ENCODE data around the gene CNKSR2. TPM values are rescaled to one million over a fixed set of nuclear protein-coding genes. Genes with fewer than 3 reads are reported as not detected.

The CNKSR2 gene
- total and polyA plus RNA-seq, 5 donors from 2014 or later = 6.6 to 14.7 (median 7.7) TPM

DNA sequence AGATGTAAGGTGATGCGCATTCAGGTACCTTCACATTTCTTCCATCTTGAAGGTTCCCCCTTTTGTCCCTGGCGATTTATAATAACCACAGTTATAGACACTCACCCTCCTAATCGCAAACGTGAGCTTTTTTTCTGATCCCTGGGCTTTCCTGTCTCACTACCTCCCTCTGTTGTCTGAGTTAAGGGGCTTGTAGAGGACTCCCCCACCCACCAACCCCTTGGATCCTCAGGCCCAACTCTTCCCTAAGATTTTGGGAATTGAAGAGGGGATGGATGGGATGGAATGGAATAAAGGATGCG is 1.4 kb downstream of the CNKSR2 start:
- no peaks in the 10 kb centered on the region for H3K36me3 Mint-ChIP-seq
- Histone ChIP-seq H3K4me3 (ENCODE audit: low read depth, low read length) (peak overlapping the region; percentile 75), H3K9me3 (ENCODE audit: control insufficient read depth in 2 of 2, low read length in 2 of 2) (no peaks in the 10 kb centered on the region), H3K27ac (ENCODE audit: insufficient read depth, low read length, poor library complexity, severe bottlenecking) (no peak overlapping the region), H3K4me1 (ENCODE audit: control insufficient read depth, insufficient read depth, low read length, poor library complexity, severe bottlenecking) (peaks cover 23% of the 10 kb centered on the region), H3K36me3 (ENCODE audit: control insufficient read depth, insufficient read depth, low read length) (no peaks in the 10 kb centered on the region), H3K27me3 (ENCODE audit: control insufficient read depth, insufficient read depth, low read length) (no peaks in the 10 kb centered on the region)
- H3K9me3 Mint-ChIP-seq = no peaks in the 10 kb centered on the region
- H3K4me3 Mint-ChIP-seq = peak overlapping the region; percentile 89 to 96 (median 94)
- DNase-seq = peak in 2 of 3 donors; percentile 9 to 19
- ATAC-seq (ENCODE audit: low read depth in 2 of 2) = no peak
- peak overlapping the region; percentile 48 to 91 (median 85) for H3K27ac Mint-ChIP-seq
- H3K27me3 Mint-ChIP-seq = no peaks in the 10 kb centered on the region
- H3K4me1 Mint-ChIP-seq = peaks cover 20 to 44% (median 32%) of the 10 kb centered on the region in 4 donors

DNA sequence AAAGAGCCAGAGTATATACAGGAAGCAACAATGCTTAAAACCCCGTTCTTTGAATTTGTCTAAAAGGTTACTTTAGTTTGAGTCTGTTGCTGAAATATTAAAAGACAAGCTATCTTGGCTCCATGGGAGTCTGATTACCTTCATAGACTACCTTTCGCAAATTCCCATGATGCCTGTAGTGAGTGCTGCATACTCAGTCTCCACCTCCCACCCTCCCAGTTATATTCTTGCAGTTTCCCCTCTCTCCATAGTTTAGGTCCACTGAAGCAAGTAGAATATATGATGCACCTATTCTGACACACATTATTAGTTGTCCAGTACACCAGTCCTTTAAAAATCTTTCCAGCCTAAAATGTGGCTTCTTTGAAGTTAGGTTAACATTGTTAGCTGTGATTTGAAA is 2.4 kb downstream of the CNKSR2 start:
- H3K9me3 Mint-ChIP-seq = no peaks in the 10 kb centered on the region
- H3K4me3 Mint-ChIP-seq = peak overlapping the region; percentile 89 to 96 (median 94)
- Histone ChIP-seq H3K4me3 (ENCODE audit: low read depth, low read length) (peak overlapping the region; percentile 75), H3K9me3 (ENCODE audit: control insufficient read depth in 2 of 2, low read length in 2 of 2) (no peaks in the 10 kb centered on the region), H3K36me3 (ENCODE audit: control insufficient read depth, insufficient read depth, low read length) (no peaks in the 10 kb centered on the region), H3K4me1 (ENCODE audit: control insufficient read depth, insufficient read depth, low read length, poor library complexity, severe bottlenecking) (peaks cover 23% of the 10 kb centered on the region), H3K27me3 (ENCODE audit: control insufficient read depth, insufficient read depth, low read length) (no peaks in the 10 kb centered on the region), H3K27ac (ENCODE audit: insufficient read depth, low read length, poor library complexity, severe bottlenecking) (no peak overlapping the region)
- H3K36me3 Mint-ChIP-seq = peaks cover 3% of the 10 kb centered on the region
- H3K4me1 Mint-ChIP-seq = peaks cover 20 to 49% (median 32%) of the 10 kb centered on the region in 4 donors
- no peak overlapping the region for H3K27ac Mint-ChIP-seq
- DNase-seq = no peak
- no peaks in the 10 kb centered on the region for H3K27me3 Mint-ChIP-seq
- ATAC-seq (ENCODE audit: low read depth in 2 of 2) = no peak

DNA sequence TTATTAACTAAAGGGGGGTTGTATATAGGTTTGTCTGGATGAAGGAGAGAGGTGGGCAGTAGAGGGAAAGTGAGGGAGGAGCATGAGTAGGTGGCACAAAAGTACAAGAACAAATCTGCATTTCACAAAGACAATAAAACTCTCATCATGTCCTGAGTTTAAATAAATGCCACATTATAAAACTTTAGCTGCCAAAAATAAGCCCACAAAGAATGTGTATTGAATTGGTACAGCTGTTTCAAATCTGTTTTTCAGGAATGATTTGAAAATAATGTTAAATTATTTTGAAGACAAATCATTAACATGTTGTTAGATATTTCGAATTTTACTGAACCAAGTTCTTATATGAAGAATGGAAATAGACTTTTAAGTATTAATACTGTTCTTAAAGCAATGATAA is 5.8 kb downstream of the CNKSR2 start:
- Mint-ChIP-seq H3K4me3 (peak overlapping the region in 1 of 4 donors; percentile 6), H3K4me1 (peaks cover 29 to 60% (median 35%) of the 10 kb centered on the region in 4 donors), H3K27ac (peak overlapping the region in 1 of 3 donors; percentile 90), H3K36me3 (peaks cover 4% of the 10 kb centered on the region), H3K27me3 (no peaks in the 10 kb centered on the region), H3K9me3 (no peaks in the 10 kb centered on the region)
- H3K27ac ChIP-seq (ENCODE audit: insufficient read depth, low read length, poor library complexity, severe bottlenecking) = no peak overlapping the region
- no peak overlapping the region for H3K4me3 ChIP-seq (ENCODE audit: low read depth, low read length)
- no peaks in the 10 kb centered on the region for H3K27me3 ChIP-seq (ENCODE audit: control insufficient read depth, insufficient read depth, low read length)
- ATAC-seq (ENCODE audit: low read depth in 2 of 2) = no peak
- H3K9me3 ChIP-seq (ENCODE audit: control insufficient read depth in 2 of 2, low read length in 2 of 2) = no peaks in the 10 kb centered on the region
- DNase-seq = no peak
- H3K4me1 ChIP-seq (ENCODE audit: control insufficient read depth, insufficient read depth, low read length, poor library complexity, severe bottlenecking) = peaks cover 15% of the 10 kb centered on the region
- no peaks in the 10 kb centered on the region for H3K36me3 ChIP-seq (ENCODE audit: control insufficient read depth, insufficient read depth, low read length)

DNA sequence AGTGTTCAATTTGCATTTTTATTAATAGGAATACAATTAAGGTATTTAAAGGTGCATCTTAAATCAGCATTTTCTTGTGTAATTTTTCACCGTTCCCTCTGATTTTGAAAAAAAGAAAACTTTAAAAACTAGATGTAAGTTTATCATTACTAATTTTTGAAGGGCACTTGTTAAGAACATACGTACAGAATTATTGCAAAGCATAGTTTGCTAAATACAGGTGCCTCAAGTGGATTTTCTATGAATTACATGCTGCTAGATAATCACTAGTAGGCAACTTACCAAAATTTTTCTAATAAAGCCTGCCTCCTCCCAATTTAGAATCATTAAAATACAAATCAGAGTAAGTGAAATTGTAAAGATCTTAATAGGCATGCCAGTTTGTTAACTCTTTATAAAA is 8.5 kb downstream of the CNKSR2 start:
- Mint-ChIP-seq H3K4me3 (no peak overlapping the region), H3K9me3 (no peaks in the 10 kb centered on the region), H3K36me3 (peaks cover 4% of the 10 kb centered on the region), H3K27me3 (no peaks in the 10 kb centered on the region), H3K4me1 (peaks cover 10 to 40% (median 26%) of the 10 kb centered on the region in 4 donors), H3K27ac (no peak overlapping the region)
- Histone ChIP-seq H3K36me3 (ENCODE audit: control insufficient read depth, insufficient read depth, low read length) (no peaks in the 10 kb centered on the region), H3K27me3 (ENCODE audit: control insufficient read depth, insufficient read depth, low read length) (no peaks in the 10 kb centered on the region), H3K27ac (ENCODE audit: insufficient read depth, low read length, poor library complexity, severe bottlenecking) (no peak overlapping the region), H3K4me1 (ENCODE audit: control insufficient read depth, insufficient read depth, low read length, poor library complexity, severe bottlenecking) (no peaks in the 10 kb centered on the region), H3K4me3 (ENCODE audit: low read depth, low read length) (no peak overlapping the region), H3K9me3 (ENCODE audit: control insufficient read depth in 2 of 2, low read length in 2 of 2) (no peaks in the 10 kb centered on the region)
- peak in 1 of 2 donors; percentile 60 for ATAC-seq (ENCODE audit: low read depth in 2 of 2)
- DNase-seq = peak in 2 of 3 donors; percentile 9 to 23

DNA sequence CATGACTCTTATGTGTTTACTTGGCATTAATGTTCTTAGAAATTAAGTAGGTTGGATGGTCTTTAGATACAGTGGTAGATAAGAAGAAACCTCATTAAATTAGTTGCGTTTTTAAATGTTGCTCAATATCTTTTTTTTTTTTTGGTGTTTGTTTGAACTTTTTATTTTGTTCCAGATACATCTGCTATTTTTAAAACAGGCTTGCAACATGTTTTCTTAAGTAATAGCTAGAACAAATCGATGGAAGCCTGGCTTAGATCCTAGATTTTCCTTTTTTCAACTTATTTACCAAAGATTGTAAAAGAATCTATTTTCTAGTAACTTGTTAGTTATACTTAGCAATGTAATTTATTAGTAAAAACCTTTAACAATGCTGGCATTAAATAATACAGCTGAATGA is 9.3 kb downstream of the CNKSR2 start:
- Mint-ChIP-seq H3K4me3 (no peak overlapping the region), H3K9me3 (no peaks in the 10 kb centered on the region), H3K27ac (no peak overlapping the region), H3K36me3 (peaks cover 9% of the 10 kb centered on the region), H3K27me3 (no peaks in the 10 kb centered on the region), H3K4me1 (peaks cover 9 to 37% (median 26%) of the 10 kb centered on the region in 4 donors)
- H3K9me3 ChIP-seq (ENCODE audit: control insufficient read depth in 2 of 2, low read length in 2 of 2) = no peaks in the 10 kb centered on the region
- H3K4me3 ChIP-seq (ENCODE audit: low read depth, low read length) = no peak overlapping the region
- DNase-seq = no peak
- no peak for ATAC-seq (ENCODE audit: low read depth in 2 of 2)
- no peaks in the 10 kb centered on the region for H3K27me3 ChIP-seq (ENCODE audit: control insufficient read depth, insufficient read depth, low read length)
- H3K27ac ChIP-seq (ENCODE audit: insufficient read depth, low read length, poor library complexity, severe bottlenecking) = no peak overlapping the region
- no peaks in the 10 kb centered on the region for H3K36me3 ChIP-seq (ENCODE audit: control insufficient read depth, insufficient read depth, low read length)
- no peaks in the 10 kb centered on the region for H3K4me1 ChIP-seq (ENCODE audit: control insufficient read depth, insufficient read depth, low read length, poor library complexity, severe bottlenecking)

DNA sequence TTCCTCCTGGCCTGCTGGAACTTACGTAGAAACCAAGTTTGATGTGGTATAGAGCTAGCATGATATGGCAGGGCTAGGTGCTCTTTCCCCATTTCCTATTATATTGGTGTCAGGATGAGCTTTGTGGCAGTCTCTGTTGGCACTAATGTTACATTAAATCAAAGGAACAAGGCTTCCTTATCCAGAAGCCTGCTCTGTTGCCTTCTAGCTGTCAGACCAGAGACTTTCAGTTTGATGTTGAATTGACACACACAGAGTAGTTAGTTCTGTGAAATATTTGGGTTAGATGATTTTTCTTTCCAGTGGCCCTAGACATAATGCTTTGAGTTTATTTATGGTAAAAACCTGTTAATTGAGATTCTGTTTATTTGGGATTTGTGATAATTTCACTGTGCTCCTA is 10.0 kb downstream of the CNKSR2 start:
- Histone ChIP-seq H3K4me3 (ENCODE audit: low read depth, low read length) (no peak overlapping the region), H3K27me3 (ENCODE audit: control insufficient read depth, insufficient read depth, low read length) (no peaks in the 10 kb centered on the region), H3K4me1 (ENCODE audit: control insufficient read depth, insufficient read depth, low read length, poor library complexity, severe bottlenecking) (no peaks in the 10 kb centered on the region), H3K36me3 (ENCODE audit: control insufficient read depth, insufficient read depth, low read length) (no peaks in the 10 kb centered on the region), H3K9me3 (ENCODE audit: control insufficient read depth in 2 of 2, low read length in 2 of 2) (no peaks in the 10 kb centered on the region), H3K27ac (ENCODE audit: insufficient read depth, low read length, poor library complexity, severe bottlenecking) (no peak overlapping the region)
- Mint-ChIP-seq H3K4me1 (peaks cover 9 to 34% (median 20%) of the 10 kb centered on the region in 4 donors), H3K4me3 (no peak overlapping the region), H3K36me3 (peaks cover 9% of the 10 kb centered on the region), H3K27me3 (no peaks in the 10 kb centered on the region), H3K9me3 (no peaks in the 10 kb centered on the region), H3K27ac (no peak overlapping the region)
- ATAC-seq (ENCODE audit: low read depth in 2 of 2) (no peak), DNase-seq (no peak)

DNA sequence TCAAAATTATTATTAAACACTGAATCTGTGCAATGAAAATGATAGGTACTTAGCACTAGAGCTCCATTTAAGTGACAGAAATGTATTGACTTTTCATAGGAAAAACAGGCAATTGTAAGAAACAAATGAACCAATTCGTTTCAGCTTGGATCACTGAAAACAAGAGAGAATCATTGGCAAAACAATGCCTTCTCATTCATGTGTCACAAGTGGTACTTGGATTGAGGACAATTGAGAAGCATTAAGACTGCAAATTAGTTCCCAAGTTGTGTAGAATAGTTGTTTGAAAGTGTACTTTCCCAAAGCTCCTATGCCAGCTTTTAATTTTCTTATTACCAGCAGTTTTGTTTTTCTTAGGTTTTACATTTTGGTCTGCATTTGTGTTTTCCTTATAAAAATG is 20.6 kb downstream of the CNKSR2 start:
- Mint-ChIP-seq H3K4me1 (peaks cover 5 to 36% (median 12%) of the 10 kb centered on the region in 4 donors), H3K4me3 (no peak overlapping the region), H3K27me3 (no peaks in the 10 kb centered on the region), H3K27ac (no peak overlapping the region), H3K9me3 (peaks cover 0 to 9% (median 0%) of the 10 kb centered on the region in 7 donors), H3K36me3 (no peaks in the 10 kb centered on the region)
- ATAC-seq (ENCODE audit: low read depth in 2 of 2) (no peak), DNase-seq (no peak)
- Histone ChIP-seq H3K9me3 (ENCODE audit: control insufficient read depth in 2 of 2, low read length in 2 of 2) (no peaks in the 10 kb centered on the region), H3K4me1 (ENCODE audit: control insufficient read depth, insufficient read depth, low read length, poor library complexity, severe bottlenecking) (no peaks in the 10 kb centered on the region), H3K27ac (ENCODE audit: insufficient read depth, low read length, poor library complexity, severe bottlenecking) (no peak overlapping the region), H3K27me3 (ENCODE audit: control insufficient read depth, insufficient read depth, low read length) (no peaks in the 10 kb centered on the region), H3K4me3 (ENCODE audit: low read depth, low read length) (no peak overlapping the region), H3K36me3 (ENCODE audit: control insufficient read depth, insufficient read depth, low read length) (no peaks in the 10 kb centered on the region)

DNA sequence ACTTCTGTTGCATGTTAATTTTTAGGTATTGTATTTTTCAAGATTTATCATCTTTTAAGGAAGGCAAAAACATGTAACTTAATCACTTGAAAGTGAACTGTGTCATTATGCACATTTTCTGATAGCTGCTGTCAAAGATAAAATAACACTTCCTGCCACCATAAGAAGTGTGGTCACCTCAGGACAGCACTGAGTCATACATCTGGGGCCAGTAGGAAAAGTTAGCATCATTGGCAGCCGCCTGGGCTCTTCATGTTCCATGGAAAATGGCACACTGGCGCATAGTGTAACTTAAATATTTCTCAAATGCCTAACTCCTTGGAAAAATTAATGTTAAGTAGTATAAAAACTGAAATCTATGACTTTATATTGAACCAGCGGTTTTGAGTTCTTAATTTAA is 24.2 kb downstream of the CNKSR2 start:
- Histone ChIP-seq H3K27ac (ENCODE audit: insufficient read depth, low read length, poor library complexity, severe bottlenecking) (no peak overlapping the region), H3K9me3 (ENCODE audit: control insufficient read depth in 2 of 2, low read length in 2 of 2) (no peaks in the 10 kb centered on the region), H3K27me3 (ENCODE audit: control insufficient read depth, insufficient read depth, low read length) (no peaks in the 10 kb centered on the region), H3K4me3 (ENCODE audit: low read depth, low read length) (no peak overlapping the region), H3K4me1 (ENCODE audit: control insufficient read depth, insufficient read depth, low read length, poor library complexity, severe bottlenecking) (no peaks in the 10 kb centered on the region), H3K36me3 (ENCODE audit: control insufficient read depth, insufficient read depth, low read length) (no peaks in the 10 kb centered on the region)
- Mint-ChIP-seq H3K9me3 (no peaks in the 10 kb centered on the region), H3K4me1 (peaks cover 0 to 47% (median 18%) of the 10 kb centered on the region in 4 donors), H3K27me3 (no peaks in the 10 kb centered on the region), H3K36me3 (no peaks in the 10 kb centered on the region), H3K4me3 (no peak overlapping the region), H3K27ac (no peak overlapping the region)
- no peak for ATAC-seq (ENCODE audit: low read depth in 2 of 2)
- DNase-seq = peak in 1 of 3 donors; percentile 5
